ENCODE results near the gene KNCN. TPM values are rescaled to one million over a fixed set of nuclear protein-coding genes. Genes with fewer than 3 reads are reported as not detected.

The KNCN gene
- total and polyA plus RNA-seq, 2 donors (not counting 1 experiment from before 2014, with no cell fraction given), result not detected

- H3K36me3 ChIP-seq (replicated peaks in 1 of 2; ENCODE audit: control extremely low read depth in 1 of 2, control insufficient read depth in 1 of 2, extremely low read depth in 1 of 2, insufficient read depth in 2 of 2, low read length in 1 of 2), result peaks cover 0 to 57% of the 10 kb centered on the region in 2 experiments
- no peak overlapping the region for H3K9ac ChIP-seq (ENCODE audit: low read length)
- no peak overlapping the region for H2AFZ ChIP-seq (ENCODE audit: insufficient read depth, low read depth, low read length, poor library complexity, severe bottlenecking)
- CTCF ChIA-PET, result no interaction called here
- 95% methylated on average over 8 of the region's 12 CpGs for WGBS (ENCODE audit: insufficient coverage)
- no peaks in the 10 kb centered on the region for H3K9me3 Mint-ChIP-seq (ENCODE audit: insufficient read depth)
- no peaks in the 10 kb centered on the region for H3K79me2 ChIP-seq (ENCODE audit: control insufficient read depth, insufficient read depth, low read length)
- H4K20me1 ChIP-seq (ENCODE audit: control insufficient read depth, insufficient read depth, low read length, poor library complexity, severe bottlenecking), result no peaks in the 10 kb centered on the region
- H3K4me3 ChIP-seq (ENCODE audit: control extremely low read depth in 1 of 5, extremely low read depth in 1 of 5, insufficient read depth in 1 of 5, low read depth in 2 of 5, low read length in 4 of 5), result no peak overlapping the region
- no peak overlapping the region for H3K4me3 Mint-ChIP-seq
- no peak overlapping the region for H3K4me2 ChIP-seq (replicated peaks; ENCODE audit: low read depth, low read length, poor library complexity, severe bottlenecking)
- H3K27ac Mint-ChIP-seq, result no peak overlapping the region
- no peaks in the 10 kb centered on the region for H3K4me1 Mint-ChIP-seq
- no peaks in the 10 kb centered on the region for H3K9me3 ChIP-seq (ENCODE audit: control extremely low read depth in 1 of 3, control insufficient read depth in 2 of 3, insufficient read depth in 1 of 3, low read length in 2 of 3)
- H3K4me1 ChIP-seq (ENCODE audit: control insufficient read depth in 2 of 2, insufficient read depth in 2 of 2, low read length in 2 of 2), result no peaks in the 10 kb centered on the region
- DNase-seq (no peak), ATAC-seq (ENCODE audit: low read depth) (no peak)
- POLR2A ChIA-PET, result no interaction called here
- intact Hi-C loops (cut with micrococcal nuclease), result no loop called here
- TF ChIP-seq EZH2 (IDR thresholded peaks at IDR 0.05; ENCODE audit: borderline replicate concordance, insufficient read depth, low read depth, low read length, poor library complexity, severe bottlenecking), result no peak
- no peak for TF ChIP-seq CTCF (IDR thresholded peaks at IDR 0.05)
- H3K27me3 Mint-ChIP-seq, result no peaks in the 10 kb centered on the region
- H3K27ac ChIP-seq (ENCODE audit: low read length in 2 of 2), result no peak overlapping the region
- H3K27me3 ChIP-seq (replicated peaks in 1 of 4; ENCODE audit: control extremely low read depth in 1 of 4, control insufficient read depth in 3 of 4, insufficient read depth in 4 of 4, low read length in 3 of 4), result no peaks in the 10 kb centered on the region
These were observed 23.9 kb upstream of the KNCN start for GRCh38 chr1:46575300-46575699.

- POLR2A ChIA-PET, result no interaction called here
- Histone ChIP-seq H3K4me3 (ENCODE audit: control extremely low read depth in 1 of 5, extremely low read depth in 1 of 5, insufficient read depth in 1 of 5, low read depth in 2 of 5, low read length in 4 of 5) (no peak overlapping the region), H4K20me1 (ENCODE audit: control insufficient read depth, insufficient read depth, low read length, poor library complexity, severe bottlenecking) (no peaks in the 10 kb centered on the region), H3K27ac (ENCODE audit: low read length in 2 of 2) (no peak overlapping the region), H3K9ac (ENCODE audit: low read length) (no peak overlapping the region), H2AFZ (ENCODE audit: insufficient read depth, low read depth, low read length, poor library complexity, severe bottlenecking) (no peak overlapping the region), H3K9me3 (ENCODE audit: control extremely low read depth in 1 of 3, control insufficient read depth in 2 of 3, insufficient read depth in 1 of 3, low read length in 2 of 3) (no peaks in the 10 kb centered on the region), H3K36me3 (replicated peaks in 1 of 2; ENCODE audit: control extremely low read depth in 1 of 2, control insufficient read depth in 1 of 2, extremely low read depth in 1 of 2, insufficient read depth in 2 of 2, low read length in 1 of 2) (peaks cover 0 to 45% of the 10 kb centered on the region in 2 experiments), H3K4me1 (ENCODE audit: control insufficient read depth in 2 of 2, insufficient read depth in 2 of 2, low read length in 2 of 2) (no peaks in the 10 kb centered on the region), H3K4me2 (replicated peaks; ENCODE audit: low read depth, low read length, poor library complexity, severe bottlenecking) (no peak overlapping the region), H3K27me3 (replicated peaks in 1 of 4; ENCODE audit: control extremely low read depth in 1 of 4, control insufficient read depth in 3 of 4, insufficient read depth in 4 of 4, low read length in 3 of 4) (no peaks in the 10 kb centered on the region), H3K79me2 (ENCODE audit: control insufficient read depth, insufficient read depth, low read length) (no peaks in the 10 kb centered on the region)
- CTCF ChIA-PET, result interaction anchor here (0.6 kb wide), 1 partner anchor 58 kb away, joined by 4 read pairs; no protein-coding TSS in a partner anchor
- no peaks in the 10 kb centered on the region for H3K27me3 Mint-ChIP-seq
- no peak overlapping the region for H3K4me3 Mint-ChIP-seq
- ATAC-seq (ENCODE audit: low read depth), result no peak
- intact Hi-C loops (cut with micrococcal nuclease), result no loop called here
- H3K9me3 Mint-ChIP-seq (ENCODE audit: insufficient read depth), result no peaks in the 10 kb centered on the region
- DNase-seq, result no peak
- TF ChIP-seq CTCF (IDR thresholded peaks at IDR 0.05) (no peak), EZH2 (IDR thresholded peaks at IDR 0.05; ENCODE audit: borderline replicate concordance, insufficient read depth, low read depth, low read length, poor library complexity, severe bottlenecking) (no peak)
- WGBS (ENCODE audit: insufficient coverage), result 97% methylated on average over 5 of the region's 6 CpGs
- H3K4me1 Mint-ChIP-seq, result no peaks in the 10 kb centered on the region
- no peak overlapping the region for H3K27ac Mint-ChIP-seq
These were observed 20.3 kb upstream of the KNCN start for GRCh38 chr1:46571691-46572225.
